Fibroblast of mammary gland (primary cell): ENCODE results near the gene STAP1.

ENCODE experiments used
- DNase-seq: peaks from one replicate; pipeline ENCODE4 v3.0.0-alpha.2; 2010; ENCODE audit warnings: low read depth
- H3K4me3 ChIP-seq: 2 replicates; pipeline ENCODE4 v1.5.1; 2011; ENCODE audit warnings: low read depth, mild to moderate bottlenecking, low read length, moderate library complexity; ENCODE audit not compliant: control insufficient read depth
- CTCF ChIP-seq: conservative IDR thresholded peaks from 2 replicates; pipeline ENCODE4 v1.5.1; 2011; ENCODE audit warnings: low read depth, low read length, inconsistent platforms; ENCODE audit not compliant: control insufficient read depth, insufficient read depth

Gene STAP1

GRCh38 chr4:67608027-67608426, 49.5 kb downstream of the STAP1 start:
- no peak for DNase-seq
- no peak overlapping the region for H3K4me3 ChIP-seq
- TF ChIP-seq CTCF = no peak

DNA sequence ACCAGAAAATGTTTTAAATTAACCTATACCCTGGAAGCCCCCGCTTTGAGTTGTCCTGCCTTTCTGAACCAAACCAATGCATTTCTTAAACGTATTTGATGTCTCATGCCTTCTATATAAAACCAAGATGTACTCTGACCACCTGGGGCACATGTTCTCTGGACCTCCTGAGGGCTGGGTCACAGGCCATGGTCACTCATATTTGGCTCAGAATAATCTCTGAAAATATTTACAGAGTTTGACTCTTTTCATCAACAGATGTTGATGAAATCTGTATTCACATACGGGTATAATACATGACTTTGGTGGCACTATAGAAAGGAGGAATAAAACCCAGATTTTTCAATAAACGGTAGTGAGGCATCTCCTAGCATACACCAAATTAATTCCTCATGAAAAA, 55.7 kb downstream of the STAP1 start:
- DNase-seq = no peak
- no peak overlapping the region for H3K4me3 ChIP-seq
- no peak for TF ChIP-seq CTCF

- H3K4me3 ChIP-seq = no peak overlapping the region
- no peak for DNase-seq
- no peak for TF ChIP-seq CTCF
Observed at GRCh38 chr4:67615119-67615518, 56.6 kb downstream of the STAP1 start.

DNA sequence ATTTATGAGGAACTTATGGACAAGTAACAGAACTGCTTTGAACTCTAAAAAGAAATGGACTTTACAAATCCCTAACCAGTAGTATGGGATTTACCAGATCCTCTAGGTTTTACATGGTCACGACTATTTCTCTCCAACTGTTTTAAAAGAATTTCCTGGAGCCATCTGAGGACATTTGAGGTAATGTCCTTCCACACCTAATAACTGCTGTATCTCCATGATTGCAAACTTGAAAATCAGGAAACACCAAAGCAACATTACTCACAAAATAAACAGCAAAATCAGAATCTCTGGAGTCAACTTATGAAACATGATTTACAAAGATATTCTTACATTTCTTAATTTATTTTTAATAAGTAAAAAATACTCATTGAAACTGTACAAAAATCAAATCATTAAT, 58.0 kb downstream of the STAP1 start:
- DNase-seq = no peak
- H3K4me3 ChIP-seq = no peak overlapping the region
- no peak for TF ChIP-seq CTCF

GRCh38 chr4:67624939-67625338, 66.4 kb downstream of the STAP1 start:
- no peak for TF ChIP-seq CTCF
- no peak overlapping the region for H3K4me3 ChIP-seq
- DNase-seq = no peak

DNA sequence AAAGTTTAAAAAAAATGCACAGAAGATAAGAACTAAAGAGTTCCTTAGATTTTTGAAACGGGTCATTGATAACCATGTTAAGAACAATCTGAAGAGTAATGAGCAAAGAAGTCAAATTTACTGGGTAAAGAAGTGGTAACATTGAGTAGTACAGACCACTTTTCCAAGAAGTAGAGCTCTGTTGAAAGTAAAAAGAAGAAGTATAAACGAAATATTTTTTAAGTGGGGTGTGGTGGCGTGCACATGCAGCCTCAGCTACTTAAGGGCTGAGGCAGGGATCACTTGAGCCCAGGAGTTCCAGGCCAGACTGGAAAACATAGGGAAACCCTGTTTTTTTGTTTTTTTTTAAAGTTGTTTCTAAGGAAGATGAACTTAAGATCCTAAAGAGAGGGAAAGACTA, 74.0 kb downstream of the STAP1 start:
- DNase-seq = no peak
- TF ChIP-seq CTCF = no peak
- H3K4me3 ChIP-seq = no peak overlapping the region

GRCh38 chr4:67634741-67635140, 76.2 kb downstream of the STAP1 start:
- no peak overlapping the region for H3K4me3 ChIP-seq
- TF ChIP-seq CTCF = no peak
- DNase-seq = no peak
